Spleen (tissue), 11 donors: ENCODE data around the gene ARNT2. TPM values are rescaled to one million over a fixed set of nuclear protein-coding genes. Genes with fewer than 3 reads are reported as not detected.

ENCODE experiments used
- DNase-seq: peaks from one replicate; pipeline ENCODE4 v3.0.0-alpha.2; 2020
- H3K27ac ChIP-seq, 8 donors: fragments of 200-600 bp; sonication (generic) in 7 of 8; 1 replicate in 4 of 8; 2 replicates in 4 of 8; pipeline versions ENCODE4 v1.5.0 to v1.8.0; 2016 to 2021; ENCODE audit warnings: inconsistent platforms in 4 of 8, mild to moderate bottlenecking in 4 of 8, moderate library complexity in 1 of 8
- H3K27me3 ChIP-seq, 7 donors: fragments of 200-600 bp; sonication (generic) in 6 of 7; replicated peaks in 1 of 7; 1 replicate in 4 of 7; 2 replicates in 3 of 7; pipeline versions ENCODE4 v1.5.0 to v1.8.0; 2016 to 2021; ENCODE audit warnings: inconsistent platforms in 3 of 7, mild to moderate bottlenecking in 1 of 7
- H3K36me3 ChIP-seq, 6 donors: fragments of 200-600 bp; sonication (generic) in 5 of 6; 1 replicate in 4 of 6; 2 replicates in 2 of 6; pipeline versions ENCODE4 v1.5.0 to v1.8.0; 2016 to 2021; ENCODE audit warnings: inconsistent platforms in 2 of 6
- H3K4me1 ChIP-seq, 6 donors: fragments of 200-600 bp; sonication (generic) in 5 of 6; 1 replicate in 3 of 6; 2 replicates in 3 of 6; pipeline versions ENCODE4 v1.5.0 to v1.8.0; 2016 to 2021; ENCODE audit warnings: inconsistent platforms in 3 of 6
- H3K4me3 ChIP-seq, 8 donors: fragments of 200-600 bp; sonication (generic) in 7 of 8; 1 replicate in 4 of 8; 2 replicates in 4 of 8; pipeline versions ENCODE4 v1.5.0 to v1.8.0; 2016 to 2021; ENCODE audit warnings: inconsistent platforms in 4 of 8, mild to moderate bottlenecking in 4 of 8, moderate library complexity in 2 of 8
- H3K9me3 ChIP-seq, 8 donors: fragments of 200-600 bp; sonication (generic) in 7 of 8; 1 replicate in 4 of 8; 2 replicates in 4 of 8; pipeline versions ENCODE4 v1.5.0 to v1.8.0; 2016 to 2021; ENCODE audit warnings: inconsistent platforms in 4 of 8
- CTCF ChIP-seq, 11 experiments: fragments of 200-600 bp in 7 of 11; fragments of 450-650 bp in 4 of 11; sonication (generic) in 4 of 11; IDR thresholded peaks in 8 of 11; conservative IDR thresholded peaks in 3 of 11; 1 replicate in 7 of 11; 2 replicates in 4 of 11; pipeline versions ENCODE4 v1.4.0 to v1.8.0; 2016 to 2021; ENCODE audit warnings: antibody characterized with exemption in 11 of 11, inconsistent platforms in 4 of 11, mild to moderate bottlenecking in 1 of 11
- POLR2A ChIP-seq, 3 donors: fragments of 450-650 bp; IDR thresholded peaks; one replicate each; pipeline ENCODE4 v1.5.1; 2017; ENCODE audit warnings: antibody characterized with exemption in 3 of 3, mild to moderate bottlenecking in 1 of 3
- POLR2AphosphoS5 ChIP-seq, 3 donors: sonication (generic); formaldehyde crosslinking; IDR thresholded peaks; one replicate each; pipeline ENCODE4 v1.5.1; 2017; ENCODE audit warnings: antibody characterized with exemption in 3 of 3
- WGBS, 5 donors: extraction: QIAGEN DNeasy Blood & Tissue Kit in 3 of 5; methylation state at CpG; one replicate each; pipeline versions ENCODE4 v1.1.5 to v1.1.7; 2013 to 2018; 5-methylcytosine and 5-hydroxymethylcytosine counted together
- intact Hi-C: fragments of 100-400 bp; cut with DNase I; formaldehyde crosslinking; loops from one replicate; pipeline ENCODE4 v1.15.0; 2023; ENCODE audit warnings: low total_unique reads
- polyA plus RNA-seq, 3 donors: library from polyadenylated mRNA; stranded (reverse); fragments of 200-250 nt; gene quantifications; one replicate each; pipeline ENCODE4 v1.2.1, GENCODE V29; 2013
- total RNA-seq, 7 donors: library from RNA; depleted of rRNA in 3 of 7; stranded (reverse); fragments of >200 nt in 3 of 7; fragmentation: NEBNext Ultra II Directional in 4 of 7; extraction: Animal tissue kit (Norgen Biotek cat#: 25700) in 4 of 7; gene quantifications; one replicate each; pipeline versions ENCODE4 v1.1.0 to v1.2.1, GENCODE V29; 2016 to 2021
- donor health status: healthy with polysubstance abuse.
- donor health status: DM: no; HTN: no; CAD: no; lungs with moderate emphysema.
- donor health status: DM: no; HTN: no; CAD: no.
- donor health status: Bipolar disorder and iron deficiency.
- donor health status: healthy.
- donor health status: DM: no; HTN: no; CAD: no.
- donor health status: DM: yes; HTN: yes; CAD: no.

The ARNT2 gene
- total and polyA plus RNA-seq, 10 donors, result 1.9 to 12.3 (median 9.1) TPM

- Histone ChIP-seq H3K27ac (no peak overlapping the region), H3K27me3 (peaks cover 0 to 4% (median 0%) of the 10 kb centered on the region in 7 donors), H3K4me3 (no peak overlapping the region), H3K4me1 (no peaks in the 10 kb centered on the region), H3K36me3 (no peaks in the 10 kb centered on the region), H3K9me3 (peaks cover 0 to 4% (median 0%) of the 10 kb centered on the region in 8 donors)
- intact Hi-C loops, result no loop called here
- DNase-seq, result no peak
- TF ChIP-seq CTCF (IDR thresholded peaks at IDR 0.05 in 8 of 11, conservative IDR thresholded peaks at IDR 0.05 in 3 of 11), result no peak
- no peak for TF ChIP-seq POLR2A (IDR thresholded peaks at IDR 0.05)
- TF ChIP-seq POLR2AphosphoS5 (IDR thresholded peaks at IDR 0.05), result no peak
These were observed 140.9 kb downstream of the ARNT2 start for GRCh38 chr15:80545078-80545477.

DNA sequence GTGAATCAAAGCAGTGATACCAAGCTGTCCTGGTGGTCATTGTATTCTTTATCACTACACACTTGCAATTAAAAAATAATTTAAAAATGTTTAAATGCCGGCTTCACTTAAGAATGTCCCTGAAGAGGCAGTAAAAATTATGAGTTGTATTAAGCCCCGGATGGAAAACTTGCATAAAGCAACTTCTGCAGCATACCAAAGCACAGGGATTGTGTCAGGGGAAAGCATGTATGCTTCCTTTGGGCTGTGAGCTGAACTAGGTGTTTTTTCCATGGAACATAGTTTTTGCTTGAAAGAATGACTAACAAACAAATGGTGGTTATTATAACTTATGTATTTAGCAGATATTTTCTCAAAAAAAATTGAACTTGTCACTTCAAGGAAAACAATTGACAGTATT lies 143.1 kb downstream of the ARNT2 start:
- intact Hi-C loops, result no loop called here
- 85 to 96% (median 93%) methylated on average over 2 of the region's 2 CpGs for WGBS, 5 donors
- peaks cover 0 to 4% (median 0%) of the 10 kb centered on the region in 8 donors for H3K9me3 ChIP-seq
- H3K4me1 ChIP-seq, result no peaks in the 10 kb centered on the region
- no peak overlapping the region for H3K27ac ChIP-seq
- no peaks in the 10 kb centered on the region for H3K36me3 ChIP-seq
- H3K27me3 ChIP-seq, result peaks cover 0 to 4% (median 0%) of the 10 kb centered on the region in 7 donors
- no peak for DNase-seq
- no peak overlapping the region for H3K4me3 ChIP-seq
- TF ChIP-seq CTCF (IDR thresholded peaks at IDR 0.05 in 8 of 11, conservative IDR thresholded peaks at IDR 0.05 in 3 of 11), result no peak
- TF ChIP-seq POLR2A (IDR thresholded peaks at IDR 0.05), result no peak
- TF ChIP-seq POLR2AphosphoS5 (IDR thresholded peaks at IDR 0.05), result no peak

DNA sequence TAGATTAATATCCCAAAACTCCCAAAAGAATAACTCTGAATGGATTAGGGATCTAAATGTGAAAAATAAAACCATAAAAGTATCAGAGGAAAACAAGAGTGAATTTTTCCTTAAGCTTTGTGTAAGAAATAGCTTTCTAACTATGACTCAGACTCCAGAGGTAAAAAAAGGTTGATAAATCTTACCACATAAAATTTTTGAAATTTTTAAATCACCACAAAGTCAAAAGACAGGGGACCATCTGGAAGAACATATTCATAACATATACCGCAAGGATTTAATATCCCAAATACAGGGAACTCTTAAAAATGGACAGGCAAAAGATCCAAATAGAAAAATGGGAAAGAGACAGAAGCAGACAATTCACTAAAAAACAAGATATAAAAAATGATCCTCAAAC lies 145.0 kb downstream of the ARNT2 start:
- Histone ChIP-seq H3K9me3 (peaks cover 0 to 2% (median 0%) of the 10 kb centered on the region in 8 donors), H3K27ac (no peak overlapping the region), H3K4me1 (no peaks in the 10 kb centered on the region), H3K36me3 (no peaks in the 10 kb centered on the region), H3K4me3 (no peak overlapping the region), H3K27me3 (peaks cover 0 to 4% (median 0%) of the 10 kb centered on the region in 7 donors)
- intact Hi-C loops, result no loop called here
- DNase-seq, result no peak
- WGBS, 5 donors, result 88 to 98% (median 98%) methylated on average over 1 of the region's 1 CpG
- TF ChIP-seq POLR2AphosphoS5 (IDR thresholded peaks at IDR 0.05) (no peak), POLR2A (IDR thresholded peaks at IDR 0.05) (no peak), CTCF (IDR thresholded peaks at IDR 0.05 in 8 of 11, conservative IDR thresholded peaks at IDR 0.05 in 3 of 11) (no peak)

GRCh38 chr15:80549654-80550053 lies 145.5 kb downstream of the ARNT2 start:
- H3K4me3 ChIP-seq, result no peak overlapping the region
- H3K27ac ChIP-seq, result no peak overlapping the region
- H3K9me3 ChIP-seq, result no peaks in the 10 kb centered on the region
- WGBS, 5 donors, result 76 to 87% (median 85%) methylated on average over 3 of the region's 3 CpGs
- no peaks in the 10 kb centered on the region for H3K36me3 ChIP-seq
- H3K4me1 ChIP-seq, result no peaks in the 10 kb centered on the region
- intact Hi-C loops, result no loop called here
- TF ChIP-seq CTCF (IDR thresholded peaks at IDR 0.05 in 8 of 11, conservative IDR thresholded peaks at IDR 0.05 in 3 of 11) (no peak), POLR2A (IDR thresholded peaks at IDR 0.05) (no peak), POLR2AphosphoS5 (IDR thresholded peaks at IDR 0.05) (no peak)
- no peak for DNase-seq
- H3K27me3 ChIP-seq, result peaks cover 0 to 4% (median 0%) of the 10 kb centered on the region in 7 donors
